Head of caudate nucleus (tissue), 42 donors: ENCODE results near the gene CDKAL1.
A peak's percentile ranks its signal among the peaks of the same experiment; 100 is the strongest.
"Not testable (repeated sequence)": the region's sequence is repeated elsewhere in the genome, so short reads cannot be mapped to it uniquely, and the experiment has no call there.

Experiments
- DNase-seq, 42 donors: peaks; one replicate each; pipeline versions ENCODE4 v3.0.0 to v3.0.0-alpha.2; 2020 to 2021; ENCODE audit warnings: mixed read lengths in 7 of 42
- intact Hi-C: fragments of 100-400 bp; cut with DNase I; formaldehyde crosslinking; loops from one replicate; pipeline ENCODE4 v1.15.0; 2022

Gene CDKAL1

GRCh38 chr6:20542927-20543602 is 8.8 kb downstream of the CDKAL1 start:
- DNase-seq: no peak
- intact Hi-C loops: no loop called here

GRCh38 chr6:20548264-20548663 is 14.0 kb downstream of the CDKAL1 start:
- intact Hi-C loops: no loop called here
- DNase-seq: no peak

- intact Hi-C loops, DNase-seq: not testable (repeated sequence)
These were observed 15.1 kb downstream of the CDKAL1 start for GRCh38 chr6:20549398-20549797.

GRCh38 chr6:20554326-20554725 is 20.1 kb downstream of the CDKAL1 start:
- intact Hi-C loops: no loop called here
- no peak for DNase-seq

- DNase-seq: no peak
- intact Hi-C loops: no loop called here
These were observed 20.6 kb downstream of the CDKAL1 start for GRCh38 chr6:20554817-20555216.

- intact Hi-C loops: no loop called here
- no peak for DNase-seq
These were observed 25.8 kb downstream of the CDKAL1 start for GRCh38 chr6:20559924-20560551.

- DNase-seq: no peak
- intact Hi-C loops: no loop called here
These were observed 29.1 kb downstream of the CDKAL1 start for GRCh38 chr6:20563377-20563776.

DNA sequence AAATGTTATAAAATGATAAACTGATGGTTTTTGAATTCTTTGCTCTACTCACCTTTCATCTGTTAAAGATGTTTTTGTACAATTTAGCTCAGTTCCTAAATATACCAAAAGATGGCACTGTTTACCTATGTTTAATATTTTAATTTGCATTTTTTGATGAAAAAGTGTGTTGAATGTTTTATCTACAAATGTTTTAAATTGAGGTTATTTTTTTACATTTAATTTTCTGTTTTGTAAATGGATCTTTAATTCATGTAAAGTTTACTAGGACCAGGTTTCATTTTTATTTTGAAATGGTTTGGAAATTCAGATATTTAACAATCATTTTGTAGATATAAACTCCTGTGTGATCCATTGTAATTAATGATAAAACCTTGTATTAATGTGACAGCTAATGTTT is 30.0 kb downstream of the CDKAL1 start:
- no peak for DNase-seq
- intact Hi-C loops: no loop called here

- DNase-seq: no peak
These were observed 30.5 kb downstream of the CDKAL1 start for GRCh38 chr6:20564777-20565176.

DNA sequence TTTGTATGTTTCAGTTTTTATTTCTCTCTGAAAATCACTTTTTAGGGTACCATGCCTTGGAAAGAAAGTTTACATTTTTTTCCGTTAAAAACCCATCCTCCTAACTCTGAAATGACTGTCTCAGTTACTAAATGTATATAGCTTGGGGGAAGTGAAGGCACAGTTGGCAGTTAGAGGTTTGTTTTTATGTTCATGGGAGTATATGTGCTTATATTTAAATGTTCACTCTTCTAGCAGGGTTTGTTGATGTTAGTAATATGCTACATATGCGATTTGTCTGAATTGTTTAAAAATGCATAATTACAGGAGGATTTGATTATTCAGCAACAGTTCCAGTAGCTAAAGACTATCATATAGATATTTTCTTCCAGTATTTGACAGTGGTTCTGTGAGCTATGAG is 31.1 kb downstream of the CDKAL1 start:
- intact Hi-C loops: loop anchor here (5.0 kb wide), 1 partner anchor 1022 kb away; no protein-coding TSS in a partner anchor

More at GRCh38 chr6:20564777-20565176, 30.5 kb downstream of the CDKAL1 start:
- intact Hi-C loops: loop anchor here (5.0 kb wide), 1 partner anchor 1023 kb away; no protein-coding TSS in a partner anchor

GRCh38 chr6:20566109-20566508 is 31.9 kb downstream of the CDKAL1 start:
- no peak for DNase-seq
- intact Hi-C loops: loop anchor here (5.0 kb wide), 1 partner anchor 1021 kb away; no protein-coding TSS in a partner anchor

More for the DNA sequence above, 31.1 kb downstream of the CDKAL1 start:
- no peak for DNase-seq

GRCh38 chr6:20569000-20569610 is 34.8 kb downstream of the CDKAL1 start:
- intact Hi-C loops: loop anchor here (5.0 kb wide), 1 partner anchor 1018 kb away; no protein-coding TSS in a partner anchor
- DNase-seq: no peak

GRCh38 chr6:20571261-20571660 is 37.0 kb downstream of the CDKAL1 start:
- intact Hi-C loops: no loop called here
- no peak for DNase-seq

GRCh38 chr6:20572288-20572687 is 38.0 kb downstream of the CDKAL1 start:
- intact Hi-C loops: no loop called here
- no peak for DNase-seq

DNA sequence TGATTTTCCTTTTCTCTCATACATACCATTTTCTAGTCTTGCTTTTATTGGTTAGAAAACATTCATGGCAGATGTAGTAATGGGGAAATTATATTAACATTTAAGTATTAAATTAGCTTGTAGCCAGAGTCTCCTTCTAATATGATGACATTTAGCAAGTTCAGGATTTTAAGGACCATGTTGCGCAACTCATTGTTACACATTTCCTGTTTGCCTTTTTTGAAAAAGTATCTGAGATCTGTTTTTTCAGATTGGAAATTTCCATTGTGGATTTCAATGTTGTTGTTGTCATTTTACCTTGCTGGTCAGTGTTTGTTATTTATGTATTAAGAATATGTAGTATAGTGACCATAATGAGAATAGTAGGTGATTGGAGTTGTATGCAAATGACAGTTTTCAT is 38.7 kb downstream of the CDKAL1 start:
- intact Hi-C loops: no loop called here
- no peak for DNase-seq

DNA sequence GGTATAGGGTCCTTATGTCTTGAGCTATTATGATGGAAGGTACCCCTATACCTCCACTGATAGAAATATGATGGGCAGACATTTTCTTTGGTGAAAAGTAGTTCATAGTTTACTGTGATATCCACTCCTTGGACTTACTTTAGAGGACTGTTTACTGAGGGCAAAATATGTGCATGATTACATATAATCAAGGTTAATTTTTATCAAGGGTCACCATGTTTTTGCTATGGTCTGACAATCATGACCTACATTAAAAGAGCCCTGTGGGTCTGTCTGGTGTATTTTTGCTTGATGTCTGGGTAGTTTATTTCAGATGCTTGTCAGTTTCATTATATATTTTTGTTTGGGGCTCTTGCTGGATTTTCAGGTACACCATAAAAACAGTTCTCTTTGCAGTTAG is 40.1 kb downstream of the CDKAL1 start:
- intact Hi-C loops: no loop called here

GRCh38 chr6:20575125-20575524 is 40.9 kb downstream of the CDKAL1 start:
- intact Hi-C loops: no loop called here
- no peak for DNase-seq

More for the DNA sequence above, 40.1 kb downstream of the CDKAL1 start:
- no peak for DNase-seq

DNA sequence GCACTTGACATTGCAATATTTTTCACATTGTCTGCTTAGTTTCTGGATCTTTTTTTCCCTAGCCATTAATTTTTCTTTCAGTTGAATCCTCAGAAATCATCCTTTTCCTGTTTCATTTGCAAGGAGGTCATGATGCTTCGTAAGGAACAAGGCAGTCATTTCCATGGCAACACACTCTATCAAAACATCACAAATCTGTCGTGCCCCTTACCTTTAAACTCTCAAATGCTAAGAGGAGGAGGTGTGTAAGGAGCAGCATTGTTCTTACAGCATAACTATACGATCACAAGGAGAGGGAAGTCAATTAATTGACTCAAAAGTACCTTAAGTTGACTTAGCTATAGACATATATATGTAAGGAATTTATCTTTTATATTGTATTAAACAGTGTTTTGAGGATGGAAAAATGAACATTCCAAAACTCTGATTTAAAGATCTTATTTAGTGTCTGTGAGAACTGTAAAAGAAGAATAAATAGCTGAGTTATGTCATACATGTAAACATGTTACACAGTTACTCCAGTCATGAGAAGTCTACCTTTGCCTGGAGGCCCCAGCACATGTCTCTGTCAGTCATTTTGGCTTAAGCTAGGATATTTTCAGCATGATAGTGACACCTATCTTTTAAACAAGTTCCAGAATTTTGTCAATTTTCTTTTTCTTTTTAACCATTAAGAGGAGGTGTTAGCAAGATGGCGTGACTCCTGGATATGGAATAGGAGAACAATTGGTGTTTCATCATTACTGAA is 41.6 kb downstream of the CDKAL1 start:
- peak in 1 of 42 donors; percentile 11 for DNase-seq
- intact Hi-C loops: no loop called here

DNA sequence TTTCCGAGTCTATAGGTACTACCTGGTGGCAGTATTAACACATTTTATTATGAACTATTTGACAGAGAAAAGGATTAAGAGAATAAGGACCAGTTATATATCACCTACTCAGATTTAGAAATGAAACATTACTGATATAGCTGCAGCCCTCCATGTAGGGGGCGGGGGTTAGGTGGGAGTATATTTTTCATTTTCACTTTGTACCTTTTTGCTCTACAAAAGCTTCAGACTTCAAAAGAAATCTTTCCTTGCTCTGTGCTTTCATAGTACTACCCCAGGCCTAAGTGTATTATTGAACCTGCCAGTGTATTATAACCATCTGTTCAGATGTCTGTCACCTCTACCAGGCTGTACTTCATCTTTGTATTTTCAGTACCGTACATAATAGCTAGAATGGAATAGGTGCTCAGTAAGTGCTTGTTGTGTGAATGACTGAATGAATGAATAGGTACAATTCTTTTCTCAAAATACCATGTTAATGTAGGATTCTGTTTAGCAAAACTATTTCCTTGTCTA is 43.0 kb downstream of the CDKAL1 start:
- no peak for DNase-seq
- intact Hi-C loops: no loop called here
